Anterior cingulate cortex (tissue), 58 donors: ENCODE results near the gene UBP1.
"Not testable (repeated sequence)": the region's sequence is repeated elsewhere in the genome, so short reads cannot be mapped to it uniquely, and the experiment has no call there.

Source experiments
- DNase-seq, 58 donors: peaks; one replicate each; lab custom pipeline; 2025; lab: John Stamatoyannopoulos, UW

The UBP1 gene

GRCh38 chr3:33437556-33438283, 2.5 kb downstream of the UBP1 start:
- no peak for DNase-seq

- DNase-seq: no peak
Observed at GRCh38 chr3:33433843-33434242, 6.4 kb downstream of the UBP1 start.

- no peak for DNase-seq
Observed at GRCh38 chr3:33430571-33430970, 9.6 kb downstream of the UBP1 start.

- DNase-seq: no peak
Observed at GRCh38 chr3:33430061-33430460, 10.1 kb downstream of the UBP1 start.

GRCh38 chr3:33429306-33429705, 10.9 kb downstream of the UBP1 start:
- not testable (repeated sequence) for DNase-seq

- peak in 1 of 58 donors; percentile 3 for DNase-seq
Observed at GRCh38 chr3:33428734-33429133, 11.5 kb downstream of the UBP1 start.

- no peak for DNase-seq
Observed at GRCh38 chr3:33426630-33427317, 13.4 kb downstream of the UBP1 start.

- no peak for DNase-seq
Observed at GRCh38 chr3:33426068-33426467, 14.1 kb downstream of the UBP1 start.

GRCh38 chr3:33425453-33425852, 14.8 kb downstream of the UBP1 start:
- no peak for DNase-seq

GRCh38 chr3:33424606-33425452, 15.4 kb downstream of the UBP1 start:
- DNase-seq: no peak

- DNase-seq: no peak
Observed at GRCh38 chr3:33420966-33421365, 19.2 kb downstream of the UBP1 start.

- DNase-seq: no peak
Observed at GRCh38 chr3:33419948-33420347, 20.3 kb downstream of the UBP1 start.

GRCh38 chr3:33417066-33417673, 23.0 kb downstream of the UBP1 start:
- DNase-seq: no peak

- not testable (repeated sequence) for DNase-seq
Observed at GRCh38 chr3:33410816-33411215, 29.4 kb downstream of the UBP1 start.

GRCh38 chr3:33403756-33404155, 36.4 kb downstream of the UBP1 start:
- no peak for DNase-seq

GRCh38 chr3:33402936-33403335, 37.3 kb downstream of the UBP1 start:
- no peak for DNase-seq

- DNase-seq: no peak
Observed at GRCh38 chr3:33401781-33402180, 38.4 kb downstream of the UBP1 start.

- DNase-seq: no peak
Observed at GRCh38 chr3:33398410-33398809, 41.8 kb downstream of the UBP1 start.

- no peak for DNase-seq
Observed at GRCh38 chr3:33395900-33396299, 44.3 kb downstream of the UBP1 start.

GRCh38 chr3:33394403-33395054, 45.7 kb downstream of the UBP1 start:
- no peak for DNase-seq
